ENCODE results near the gene OSCP1.

The OSCP1 gene

GRCh38 chr1:36411674-36412648 is 38.3 kb downstream of the OSCP1 start:
- no peak for TF ChIP-seq CTCF (IDR thresholded peaks at IDR 0.05)
- no peak for DNase-seq
- Mint-ChIP-seq H3K4me1 (peaks cover 30% of the 10 kb centered on the region), H3K4me3 (no peak overlapping the region), H3K36me3 (ENCODE audit: low read depth) (peaks cover 69% of the 10 kb centered on the region), H3K27ac (peak overlapping the region; percentile 2), H3K27me3 (ENCODE audit: low read depth, poor library complexity) (no peaks in the 10 kb centered on the region), H3K9me3 (peaks cover 16% of the 10 kb centered on the region)

- Mint-ChIP-seq H3K4me3 (no peak overlapping the region), H3K9me3 (peaks cover 5% of the 10 kb centered on the region), H3K27me3 (ENCODE audit: low read depth, poor library complexity) (no peaks in the 10 kb centered on the region), H3K27ac (no peak overlapping the region), H3K4me1 (peaks cover 30% of the 10 kb centered on the region), H3K36me3 (ENCODE audit: low read depth) (peaks cover 51% of the 10 kb centered on the region)
- TF ChIP-seq CTCF (IDR thresholded peaks at IDR 0.05), result no peak
- DNase-seq, result no peak
These were observed 41.8 kb downstream of the OSCP1 start for GRCh38 chr1:36408479-36408878.

GRCh38 chr1:36406440-36406839 is 43.8 kb downstream of the OSCP1 start:
- no peak for TF ChIP-seq CTCF (IDR thresholded peaks at IDR 0.05)
- no peak overlapping the region for H3K27ac Mint-ChIP-seq
- no peak for DNase-seq
- peaks cover 5% of the 10 kb centered on the region for H3K9me3 Mint-ChIP-seq
- H3K4me1 Mint-ChIP-seq, result peaks cover 28% of the 10 kb centered on the region
- no peak overlapping the region for H3K4me3 Mint-ChIP-seq
- H3K36me3 Mint-ChIP-seq (ENCODE audit: low read depth), result peaks cover 31% of the 10 kb centered on the region
- H3K27me3 Mint-ChIP-seq (ENCODE audit: low read depth, poor library complexity), result no peaks in the 10 kb centered on the region

GRCh38 chr1:36402504-36402890 is 47.8 kb downstream of the OSCP1 start:
- Mint-ChIP-seq H3K27me3 (ENCODE audit: low read depth, poor library complexity) (peaks cover 4% of the 10 kb centered on the region), H3K36me3 (ENCODE audit: low read depth) (peaks cover 9% of the 10 kb centered on the region), H3K4me1 (peaks cover 48% of the 10 kb centered on the region), H3K9me3 (no peaks in the 10 kb centered on the region), H3K4me3 (peak overlapping the region; percentile 75), H3K27ac (peak overlapping the region; percentile 58)
- TF ChIP-seq CTCF (IDR thresholded peaks at IDR 0.05), result no peak
- no peak for DNase-seq

- peaks cover 47% of the 10 kb centered on the region for H3K4me1 Mint-ChIP-seq
- H3K27me3 Mint-ChIP-seq (ENCODE audit: low read depth, poor library complexity), result peaks cover 4% of the 10 kb centered on the region
- peak overlapping the region; percentile 99 for H3K27ac Mint-ChIP-seq
- no peak for DNase-seq
- no peaks in the 10 kb centered on the region for H3K9me3 Mint-ChIP-seq
- no peak for TF ChIP-seq CTCF (IDR thresholded peaks at IDR 0.05)
- peaks cover 6% of the 10 kb centered on the region for H3K36me3 Mint-ChIP-seq (ENCODE audit: low read depth)
- peak overlapping the region; percentile 91 for H3K4me3 Mint-ChIP-seq
These were observed 48.4 kb downstream of the OSCP1 start for GRCh38 chr1:36401602-36402503.
